Nephron progenitor cell (in vitro differentiated cells): Measurements from ENCODE around the gene KIF3C.

Source experiments
- DNase-seq: peaks from one replicate; pipeline ENCODE4 v3.0.0; 2021
- H3K27ac Mint-ChIP-seq: 2 replicates; pipeline ENCODE4 v1.8.0; 2021; ENCODE audit warnings: mild to moderate bottlenecking, moderate library complexity, mixed read lengths
- H3K27me3 Mint-ChIP-seq: 2 replicates; pipeline ENCODE4 v1.8.0; 2021; ENCODE audit warnings: mild to moderate bottlenecking, low read depth, mixed read lengths; ENCODE audit not compliant: poor library complexity
- H3K36me3 Mint-ChIP-seq: 2 replicates; pipeline ENCODE4 v1.8.0; 2021; ENCODE audit warnings: low read depth, mixed read lengths
- H3K4me1 Mint-ChIP-seq: 2 replicates; pipeline ENCODE4 v1.8.0; 2021; ENCODE audit warnings: mixed read lengths
- H3K4me3 Mint-ChIP-seq: 2 replicates; pipeline ENCODE4 v1.8.0; 2021; ENCODE audit warnings: mild to moderate bottlenecking, moderate library complexity, mixed read lengths
- H3K9me3 Mint-ChIP-seq: 2 replicates; pipeline ENCODE4 v1.8.0; 2021; ENCODE audit warnings: mild to moderate bottlenecking, moderate library complexity, mixed read lengths
- TF ChIP-seq, protein P1 (sequence below): fragments of 200-600 bp; sonication (generic); IDR thresholded peaks from 2 replicates; pipeline ENCODE4 v1.5.0; 2021; ENCODE audit warnings: antibody characterized with exemption

Gene KIF3C

GRCh38 chr2:26010943-26011342 is 28.6 kb upstream of the KIF3C start:
- TF ChIP-seq, protein P1, sequence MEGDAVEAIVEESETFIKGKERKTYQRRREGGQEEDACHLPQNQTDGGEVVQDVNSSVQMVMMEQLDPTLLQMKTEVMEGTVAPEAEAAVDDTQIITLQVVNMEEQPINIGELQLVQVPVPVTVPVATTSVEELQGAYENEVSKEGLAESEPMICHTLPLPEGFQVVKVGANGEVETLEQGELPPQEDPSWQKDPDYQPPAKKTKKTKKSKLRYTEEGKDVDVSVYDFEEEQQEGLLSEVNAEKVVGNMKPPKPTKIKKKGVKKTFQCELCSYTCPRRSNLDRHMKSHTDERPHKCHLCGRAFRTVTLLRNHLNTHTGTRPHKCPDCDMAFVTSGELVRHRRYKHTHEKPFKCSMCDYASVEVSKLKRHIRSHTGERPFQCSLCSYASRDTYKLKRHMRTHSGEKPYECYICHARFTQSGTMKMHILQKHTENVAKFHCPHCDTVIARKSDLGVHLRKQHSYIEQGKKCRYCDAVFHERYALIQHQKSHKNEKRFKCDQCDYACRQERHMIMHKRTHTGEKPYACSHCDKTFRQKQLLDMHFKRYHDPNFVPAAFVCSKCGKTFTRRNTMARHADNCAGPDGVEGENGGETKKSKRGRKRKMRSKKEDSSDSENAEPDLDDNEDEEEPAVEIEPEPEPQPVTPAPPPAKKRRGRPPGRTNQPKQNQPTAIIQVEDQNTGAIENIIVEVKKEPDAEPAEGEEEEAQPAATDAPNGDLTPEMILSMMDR, result no peak
- Mint-ChIP-seq H3K9me3 (peaks cover 4% of the 10 kb centered on the region), H3K36me3 (no peaks in the 10 kb centered on the region), H3K27me3 (peaks cover 7% of the 10 kb centered on the region), H3K4me1 (peaks cover 23% of the 10 kb centered on the region), H3K27ac (peak overlapping the region; percentile 78), H3K4me3 (no peak overlapping the region)
- no peak for DNase-seq

DNA sequence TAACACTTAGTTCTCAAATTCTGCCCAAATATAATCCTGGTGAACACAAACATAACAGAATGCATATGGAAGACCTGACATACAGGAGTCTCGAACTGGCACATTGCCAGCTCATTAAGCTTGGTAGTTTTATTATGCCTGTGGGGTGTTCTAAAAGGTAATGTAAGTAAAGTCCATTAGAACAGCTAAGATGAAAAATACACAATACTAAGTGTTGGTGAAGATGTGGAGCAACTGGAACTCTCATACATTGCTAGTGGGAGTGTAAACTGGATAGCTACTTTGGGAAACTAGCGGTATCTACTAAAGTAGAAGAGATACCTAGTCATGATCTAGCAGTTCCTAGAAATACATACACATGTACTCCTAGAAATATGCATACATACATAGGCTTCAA is 27.3 kb upstream of the KIF3C start:
- H3K9me3 Mint-ChIP-seq, result peaks cover 4% of the 10 kb centered on the region
- no peak overlapping the region for H3K27ac Mint-ChIP-seq
- peaks cover 7% of the 10 kb centered on the region for H3K27me3 Mint-ChIP-seq
- peaks cover 28% of the 10 kb centered on the region for H3K4me1 Mint-ChIP-seq
- TF ChIP-seq, protein P1, result no peak
- no peak overlapping the region for H3K4me3 Mint-ChIP-seq
- DNase-seq, result no peak
- no peaks in the 10 kb centered on the region for H3K36me3 Mint-ChIP-seq

DNA sequence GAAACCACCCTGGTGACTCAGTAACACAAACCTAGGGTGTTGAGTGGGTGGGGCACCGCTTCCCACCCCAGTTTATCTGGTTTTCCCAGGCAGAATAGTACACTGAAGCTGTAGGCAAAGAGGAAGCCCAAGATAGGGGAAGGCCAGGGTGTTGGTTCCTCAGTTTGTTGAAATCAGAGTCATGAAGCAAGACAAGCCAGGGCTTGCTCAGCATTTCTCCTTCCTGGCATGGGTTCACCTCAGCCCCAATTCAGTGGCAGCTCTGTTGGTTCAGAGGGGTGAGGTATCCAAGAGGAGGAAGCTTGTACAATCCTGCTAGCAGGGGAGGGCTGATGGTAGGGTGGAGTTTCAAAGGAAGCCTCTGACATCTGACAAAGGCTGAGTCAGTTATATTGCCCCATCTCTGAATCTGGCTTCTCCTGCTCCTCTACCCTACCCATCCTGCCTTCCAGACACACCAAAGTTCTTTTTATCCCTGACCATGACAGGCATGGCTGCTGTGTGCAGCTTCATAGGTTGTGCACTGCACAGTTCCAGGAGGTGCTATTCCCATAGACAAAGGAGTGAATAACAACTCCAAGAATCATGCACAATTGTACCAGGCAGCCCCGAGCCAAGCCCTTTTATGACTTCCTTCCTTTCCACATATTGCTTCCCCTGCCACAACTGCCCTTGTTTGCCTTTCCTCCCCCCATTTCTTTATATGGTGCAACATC is 26.7 kb upstream of the KIF3C start:
- no peak overlapping the region for H3K27ac Mint-ChIP-seq
- peaks cover 7% of the 10 kb centered on the region for H3K27me3 Mint-ChIP-seq
- peaks cover 28% of the 10 kb centered on the region for H3K4me1 Mint-ChIP-seq
- H3K36me3 Mint-ChIP-seq, result no peaks in the 10 kb centered on the region
- peaks cover 4% of the 10 kb centered on the region for H3K9me3 Mint-ChIP-seq
- H3K4me3 Mint-ChIP-seq, result no peak overlapping the region
- TF ChIP-seq, protein P1, result no peak
- no peak for DNase-seq

DNA sequence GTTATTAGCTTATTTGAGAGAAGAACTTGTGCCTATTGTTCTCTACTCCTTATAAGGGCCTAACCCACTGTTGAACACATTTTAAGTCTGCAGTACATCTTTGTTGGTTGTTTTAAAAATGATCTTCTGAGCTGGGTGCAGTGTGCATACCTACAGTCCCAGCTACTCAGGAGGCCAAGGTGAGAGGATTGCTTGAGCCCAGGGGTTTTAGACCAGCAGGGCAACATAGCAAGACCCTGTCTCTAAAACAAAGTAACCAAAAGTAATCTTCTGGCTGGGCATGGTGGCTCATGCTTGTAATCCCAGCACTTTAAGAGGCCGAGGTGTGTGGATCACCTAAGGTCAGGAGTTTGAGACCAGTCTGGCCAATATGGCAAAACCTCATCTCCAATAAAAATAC is 25.8 kb upstream of the KIF3C start:
- no peak overlapping the region for H3K27ac Mint-ChIP-seq
- peaks cover 7% of the 10 kb centered on the region for H3K27me3 Mint-ChIP-seq
- H3K36me3 Mint-ChIP-seq, result no peaks in the 10 kb centered on the region
- DNase-seq, result no peak
- H3K4me1 Mint-ChIP-seq, result peaks cover 28% of the 10 kb centered on the region
- TF ChIP-seq, protein P1, result no peak
- no peak overlapping the region for H3K4me3 Mint-ChIP-seq
- H3K9me3 Mint-ChIP-seq, result peaks cover 4% of the 10 kb centered on the region

- Mint-ChIP-seq H3K36me3 (no peaks in the 10 kb centered on the region), H3K4me1 (peaks cover 12% of the 10 kb centered on the region), H3K4me3 (no peak overlapping the region), H3K27me3 (peaks cover 2% of the 10 kb centered on the region), H3K9me3 (no peaks in the 10 kb centered on the region), H3K27ac (no peak overlapping the region)
- TF ChIP-seq, protein P1, result no peak
- DNase-seq, result no peak
These were observed 20.5 kb upstream of the KIF3C start for GRCh38 chr2:26002632-26003310.
